ENCODE measurements around the gene MYO9B.

Gene MYO9B, protein sequence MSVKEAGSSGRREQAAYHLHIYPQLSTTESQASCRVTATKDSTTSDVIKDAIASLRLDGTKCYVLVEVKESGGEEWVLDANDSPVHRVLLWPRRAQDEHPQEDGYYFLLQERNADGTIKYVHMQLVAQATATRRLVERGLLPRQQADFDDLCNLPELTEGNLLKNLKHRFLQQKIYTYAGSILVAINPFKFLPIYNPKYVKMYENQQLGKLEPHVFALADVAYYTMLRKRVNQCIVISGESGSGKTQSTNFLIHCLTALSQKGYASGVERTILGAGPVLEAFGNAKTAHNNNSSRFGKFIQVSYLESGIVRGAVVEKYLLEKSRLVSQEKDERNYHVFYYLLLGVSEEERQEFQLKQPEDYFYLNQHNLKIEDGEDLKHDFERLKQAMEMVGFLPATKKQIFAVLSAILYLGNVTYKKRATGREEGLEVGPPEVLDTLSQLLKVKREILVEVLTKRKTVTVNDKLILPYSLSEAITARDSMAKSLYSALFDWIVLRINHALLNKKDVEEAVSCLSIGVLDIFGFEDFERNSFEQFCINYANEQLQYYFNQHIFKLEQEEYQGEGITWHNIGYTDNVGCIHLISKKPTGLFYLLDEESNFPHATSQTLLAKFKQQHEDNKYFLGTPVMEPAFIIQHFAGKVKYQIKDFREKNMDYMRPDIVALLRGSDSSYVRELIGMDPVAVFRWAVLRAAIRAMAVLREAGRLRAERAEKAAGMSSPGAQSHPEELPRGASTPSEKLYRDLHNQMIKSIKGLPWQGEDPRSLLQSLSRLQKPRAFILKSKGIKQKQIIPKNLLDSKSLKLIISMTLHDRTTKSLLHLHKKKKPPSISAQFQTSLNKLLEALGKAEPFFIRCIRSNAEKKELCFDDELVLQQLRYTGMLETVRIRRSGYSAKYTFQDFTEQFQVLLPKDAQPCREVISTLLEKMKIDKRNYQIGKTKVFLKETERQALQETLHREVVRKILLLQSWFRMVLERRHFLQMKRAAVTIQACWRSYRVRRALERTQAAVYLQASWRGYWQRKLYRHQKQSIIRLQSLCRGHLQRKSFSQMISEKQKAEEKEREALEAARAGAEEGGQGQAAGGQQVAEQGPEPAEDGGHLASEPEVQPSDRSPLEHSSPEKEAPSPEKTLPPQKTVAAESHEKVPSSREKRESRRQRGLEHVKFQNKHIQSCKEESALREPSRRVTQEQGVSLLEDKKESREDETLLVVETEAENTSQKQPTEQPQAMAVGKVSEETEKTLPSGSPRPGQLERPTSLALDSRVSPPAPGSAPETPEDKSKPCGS (N-terminal part only)

DNA sequence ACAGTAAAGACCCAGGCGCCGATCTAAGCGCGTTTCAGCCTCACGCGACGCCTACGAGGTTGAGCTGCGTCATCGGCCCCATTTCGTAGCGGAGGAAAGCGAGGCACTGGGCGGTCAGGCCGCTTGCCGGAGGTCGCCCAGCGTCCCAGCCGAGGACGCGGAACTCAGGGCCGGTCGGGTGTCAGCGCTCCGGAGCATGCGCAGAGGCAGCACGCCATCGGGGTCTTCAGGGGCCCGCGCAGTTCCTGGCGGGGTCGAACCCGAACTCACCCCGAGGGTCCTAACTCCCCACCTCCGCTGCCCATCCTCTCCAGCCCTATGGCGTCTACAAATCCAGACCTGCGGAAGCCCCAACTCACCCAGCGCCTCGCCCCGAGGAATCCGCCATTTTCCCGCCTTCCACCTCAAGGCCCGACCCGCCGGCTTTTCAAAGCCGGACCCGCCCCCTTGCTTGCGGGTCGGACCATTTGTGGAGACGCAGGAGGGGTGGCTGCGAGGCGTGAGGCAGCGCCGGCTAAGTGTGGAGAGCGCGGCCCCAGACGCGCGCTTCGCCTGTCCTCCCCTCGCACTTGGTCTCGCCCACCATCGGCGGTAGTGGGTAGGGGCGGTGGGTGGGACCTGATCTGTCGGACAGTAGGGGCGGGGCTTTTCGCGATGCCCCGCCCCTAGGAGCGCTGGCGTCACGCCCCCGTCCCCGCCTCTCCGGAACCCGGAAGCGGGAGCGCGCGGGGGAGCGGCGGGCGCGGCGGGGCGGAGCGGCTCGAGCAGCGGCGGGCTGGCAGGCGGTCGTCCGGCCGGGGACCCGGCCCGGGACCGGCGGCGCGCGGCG, at the start of gene MYO9B, which contains the start of gene HAUS8:
MYO9B (plus strand) TSS at position 743 of the 829 bp plus-strand sequence. CDS start 25,941 bp downstream, outside the sequence.
HAUS8 (minus strand) TSS at position 418 of the 829 bp plus-strand sequence; CDS start at position 388, 30 bp downstream.
- H3K4me1 Mint-ChIP-seq (ENCODE audit: low read depth) = peaks cover 64% of the 10 kb centered on the region
- H3K27me3 Mint-ChIP-seq = no peaks in the 10 kb centered on the region
- H3K9me3 Mint-ChIP-seq = no peaks in the 10 kb centered on the region
- peak within 1 kb of the TSS; percentile 99 for H3K27ac Mint-ChIP-seq
- peak within 1 kb of the TSS; percentile 95 for H3K4me3 Mint-ChIP-seq
- H3K36me3 Mint-ChIP-seq (ENCODE audit: low read depth) = peaks cover 31% of the 10 kb centered on the region

DNA sequence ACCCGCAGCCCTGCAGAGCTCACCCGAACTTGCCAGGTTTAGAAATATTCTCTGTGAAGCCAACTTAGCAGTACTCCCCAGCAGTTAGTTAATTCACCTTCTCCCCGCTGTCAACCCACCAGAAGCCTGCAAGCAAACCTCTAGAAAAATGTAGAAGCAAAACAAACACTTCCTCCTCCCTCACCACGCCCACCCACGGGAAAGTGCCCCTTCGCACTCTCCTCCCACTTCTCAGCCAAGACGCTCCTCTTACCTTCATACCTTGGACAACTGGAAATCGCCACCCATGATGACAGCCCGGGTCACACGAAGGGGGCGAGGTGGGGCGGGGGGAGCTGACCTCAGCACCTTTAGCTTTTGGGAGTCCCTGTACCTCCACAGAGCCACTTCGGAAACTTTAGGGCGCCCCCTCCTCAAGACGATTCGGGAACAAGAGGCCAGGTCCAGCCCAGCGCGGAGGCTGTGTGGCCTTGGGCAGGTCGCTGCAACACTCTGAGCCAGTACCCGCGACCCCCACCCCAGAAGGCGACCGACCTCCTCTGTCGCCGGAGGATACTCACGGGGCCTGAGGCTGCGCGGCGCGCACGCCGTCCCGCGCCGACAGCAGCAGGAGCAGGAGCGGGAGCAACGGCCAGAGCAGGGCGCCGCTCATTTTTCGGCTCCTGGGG, 49.5 kb upstream of the MYO9B start:
- peaks cover 11% of the 10 kb centered on the region for H3K4me1 Mint-ChIP-seq (ENCODE audit: low read depth)
- H3K4me3 Mint-ChIP-seq = peak overlapping the region; percentile 70
- H3K36me3 Mint-ChIP-seq (ENCODE audit: low read depth) = peaks cover 7% of the 10 kb centered on the region
- H3K27ac Mint-ChIP-seq = no peak overlapping the region
- peaks cover 10% of the 10 kb centered on the region for H3K9me3 Mint-ChIP-seq
- peaks cover 29% of the 10 kb centered on the region for H3K27me3 Mint-ChIP-seq

DNA sequence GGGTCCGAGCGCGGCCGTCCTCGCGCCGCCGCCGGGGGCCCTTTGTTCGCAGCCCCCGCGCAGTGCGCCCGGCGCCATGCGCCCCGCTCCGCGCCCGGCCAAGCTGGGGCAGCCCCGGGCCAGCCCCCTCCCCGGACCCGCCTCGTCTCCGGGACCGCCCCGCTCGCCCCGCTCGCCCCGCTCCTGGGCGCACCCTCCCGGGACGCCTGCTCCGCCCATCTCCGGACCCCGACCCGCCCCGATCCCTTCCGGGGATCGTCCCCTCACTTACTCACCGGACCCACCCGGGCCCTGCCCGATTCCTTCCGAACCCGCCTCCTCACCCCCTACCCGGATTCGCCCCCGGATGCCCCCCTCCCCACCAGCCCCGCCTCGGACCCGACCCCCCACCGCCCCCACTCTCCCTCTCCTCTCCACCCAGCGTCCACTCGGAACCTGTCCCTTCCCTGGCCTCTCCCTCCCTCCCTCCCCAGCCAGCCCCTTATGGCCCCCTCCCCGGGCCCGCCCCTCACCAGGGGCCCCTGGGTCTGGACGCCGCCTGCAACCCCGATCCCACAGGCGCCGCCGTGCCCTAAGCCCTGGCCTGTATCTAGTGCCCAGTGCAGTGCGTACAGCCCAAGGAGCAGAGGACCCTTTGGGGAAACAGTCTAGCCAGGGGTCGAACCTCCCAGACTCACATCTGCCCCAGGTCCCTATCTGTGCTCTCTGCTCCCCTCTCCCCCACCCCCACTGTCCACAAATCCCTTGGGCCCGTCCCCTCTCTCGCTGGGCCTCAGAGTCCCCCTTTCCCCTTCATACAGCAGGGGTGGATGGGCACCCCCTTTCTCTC, 48.7 kb upstream of the MYO9B start, which contains the start of gene CPAMD8:
CPAMD8 (minus strand) TSS at position 105 of the 829 bp plus-strand sequence. CDS start 168 bp downstream, outside the sequence.
- peaks cover 7% of the 10 kb centered on the region for H3K36me3 Mint-ChIP-seq (ENCODE audit: low read depth)
- H3K27me3 Mint-ChIP-seq = peaks cover 29% of the 10 kb centered on the region
- peak within 1 kb of the TSS; percentile 70 for H3K4me3 Mint-ChIP-seq
- no peak within 1 kb of the TSS for H3K27ac Mint-ChIP-seq
- peaks cover 10% of the 10 kb centered on the region for H3K9me3 Mint-ChIP-seq
- peaks cover 11% of the 10 kb centered on the region for H3K4me1 Mint-ChIP-seq (ENCODE audit: low read depth)

DNA sequence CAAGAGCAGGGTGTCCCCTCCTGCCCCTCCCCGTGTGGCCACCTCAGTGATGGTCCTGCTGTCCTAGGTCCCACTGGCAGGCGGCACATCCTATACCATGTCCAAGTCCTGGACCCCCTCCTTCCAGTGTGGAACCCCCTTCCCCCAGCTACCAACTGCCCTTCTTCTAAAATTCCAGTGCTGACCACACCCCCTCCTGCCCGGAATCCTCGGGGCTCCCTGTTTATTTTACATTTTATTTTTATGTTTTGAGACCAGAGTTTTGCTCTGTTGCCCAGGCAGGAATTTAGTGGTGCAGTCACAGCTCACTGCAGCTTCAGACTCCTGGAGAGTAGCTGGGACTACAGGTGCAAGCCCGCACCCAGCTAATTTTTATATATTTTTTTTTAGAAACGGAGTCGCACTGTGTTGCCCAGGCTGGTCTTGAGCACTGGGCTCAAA, 48.0 kb upstream of the MYO9B start:
- no peak overlapping the region for H3K27ac Mint-ChIP-seq
- peaks cover 29% of the 10 kb centered on the region for H3K27me3 Mint-ChIP-seq
- H3K4me1 Mint-ChIP-seq (ENCODE audit: low read depth) = peaks cover 11% of the 10 kb centered on the region
- H3K36me3 Mint-ChIP-seq (ENCODE audit: low read depth) = peaks cover 7% of the 10 kb centered on the region
- no peak overlapping the region for H3K4me3 Mint-ChIP-seq
- H3K9me3 Mint-ChIP-seq = peaks cover 10% of the 10 kb centered on the region

DNA sequence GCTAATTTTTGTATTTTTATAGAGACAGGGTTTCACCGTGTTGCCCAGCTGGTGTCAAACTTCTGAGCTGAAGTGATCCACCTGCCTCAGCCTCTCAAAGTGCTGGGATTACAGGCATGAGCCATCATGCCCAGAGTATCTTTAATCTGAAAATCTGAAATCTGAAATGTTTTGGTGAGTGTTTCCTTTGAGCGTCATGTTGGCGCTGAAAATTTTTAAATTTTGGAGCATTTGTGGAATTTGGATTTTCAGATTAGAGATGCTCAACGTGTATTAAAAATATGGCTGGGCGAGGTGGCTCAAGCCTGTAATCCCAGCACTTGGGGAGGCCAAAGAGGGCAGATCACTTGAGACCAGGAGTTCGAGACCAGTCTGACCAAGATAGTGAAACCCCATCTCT, 43.8 kb upstream of the MYO9B start:
- Mint-ChIP-seq H3K4me3 (no peak overlapping the region), H3K27me3 (peaks cover 23% of the 10 kb centered on the region), H3K36me3 (ENCODE audit: low read depth) (no peaks in the 10 kb centered on the region), H3K27ac (no peak overlapping the region), H3K9me3 (no peaks in the 10 kb centered on the region), H3K4me1 (ENCODE audit: low read depth) (peaks cover 4% of the 10 kb centered on the region)

DNA sequence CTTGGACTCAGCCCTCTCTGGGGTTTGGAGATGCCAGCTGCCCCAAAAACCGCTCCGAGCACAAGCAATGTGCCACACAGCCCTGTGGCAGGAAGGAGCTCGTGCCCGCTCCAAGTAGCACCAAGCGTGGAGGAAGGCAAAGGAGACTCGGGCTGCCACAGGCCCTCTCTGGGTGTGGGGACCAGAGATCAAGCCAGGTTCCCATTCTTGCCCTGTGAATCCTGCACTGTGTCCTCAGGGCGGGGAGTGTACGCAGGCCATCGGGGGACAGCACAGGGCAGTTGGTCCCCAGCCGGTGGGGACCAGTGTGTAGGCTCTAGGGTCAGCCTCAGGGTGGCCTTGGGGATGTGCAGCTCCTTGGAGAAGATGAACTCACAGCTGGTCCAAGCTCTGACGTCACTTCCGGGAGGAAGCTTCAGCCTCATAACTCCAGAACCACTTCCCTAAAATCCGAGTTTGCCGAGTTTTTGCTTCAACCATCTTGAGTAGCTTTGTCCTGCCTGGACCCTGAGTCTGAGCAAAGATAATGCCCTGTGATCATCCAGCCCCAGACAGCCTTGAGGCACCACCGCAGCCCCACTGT, 39.6 kb upstream of the MYO9B start:
- Mint-ChIP-seq H3K36me3 (ENCODE audit: low read depth) (no peaks in the 10 kb centered on the region), H3K4me1 (ENCODE audit: low read depth) (no peaks in the 10 kb centered on the region), H3K27me3 (peaks cover 11% of the 10 kb centered on the region), H3K4me3 (no peak overlapping the region), H3K9me3 (no peaks in the 10 kb centered on the region), H3K27ac (no peak overlapping the region)

DNA sequence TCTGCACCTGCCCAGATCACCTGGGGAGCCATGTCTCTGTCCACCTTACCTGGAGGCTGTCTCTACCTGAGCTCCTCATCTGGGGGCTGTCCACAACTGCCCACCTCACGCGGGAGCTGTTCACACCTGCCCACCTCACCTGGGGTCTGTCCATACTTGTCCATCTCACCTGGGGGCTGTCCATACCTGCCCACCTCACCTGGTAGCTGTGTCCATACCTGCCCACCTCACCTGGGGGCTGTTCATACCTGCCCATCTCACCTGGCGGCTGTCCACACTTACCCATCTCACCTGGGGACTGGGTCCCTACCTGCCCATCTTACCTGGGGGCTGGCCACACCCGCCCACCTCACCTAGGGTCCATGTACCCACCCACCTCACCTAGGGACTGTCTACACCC, 38.9 kb upstream of the MYO9B start:
- no peaks in the 10 kb centered on the region for H3K4me1 Mint-ChIP-seq (ENCODE audit: low read depth)
- peaks cover 12% of the 10 kb centered on the region for H3K27me3 Mint-ChIP-seq
- no peaks in the 10 kb centered on the region for H3K36me3 Mint-ChIP-seq (ENCODE audit: low read depth)
- H3K9me3 Mint-ChIP-seq = no peaks in the 10 kb centered on the region
- no peak overlapping the region for H3K27ac Mint-ChIP-seq
- no peak overlapping the region for H3K4me3 Mint-ChIP-seq

DNA sequence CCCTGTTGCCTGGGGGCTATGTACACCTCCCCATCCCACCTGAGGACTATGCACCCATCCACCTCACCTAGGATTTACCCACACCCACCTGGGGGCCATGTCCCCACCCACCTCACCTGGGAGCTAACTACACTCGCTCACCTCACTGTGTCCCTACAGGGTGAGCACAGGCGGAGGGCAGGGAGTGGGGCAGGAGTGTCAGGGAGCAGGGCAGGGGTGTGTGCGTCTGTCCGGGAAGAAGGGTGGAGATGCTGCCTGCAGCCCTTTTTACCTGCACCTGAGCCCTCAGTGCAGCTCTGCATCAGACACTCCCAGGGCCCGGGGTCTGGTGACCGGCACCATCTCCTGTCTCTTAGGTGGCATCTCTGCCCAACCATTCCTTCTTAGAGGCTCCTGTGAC, 38.4 kb upstream of the MYO9B start:
- Mint-ChIP-seq H3K27ac (no peak overlapping the region), H3K36me3 (ENCODE audit: low read depth) (no peaks in the 10 kb centered on the region), H3K27me3 (peaks cover 12% of the 10 kb centered on the region), H3K4me3 (no peak overlapping the region), H3K4me1 (ENCODE audit: low read depth) (no peaks in the 10 kb centered on the region), H3K9me3 (no peaks in the 10 kb centered on the region)

DNA sequence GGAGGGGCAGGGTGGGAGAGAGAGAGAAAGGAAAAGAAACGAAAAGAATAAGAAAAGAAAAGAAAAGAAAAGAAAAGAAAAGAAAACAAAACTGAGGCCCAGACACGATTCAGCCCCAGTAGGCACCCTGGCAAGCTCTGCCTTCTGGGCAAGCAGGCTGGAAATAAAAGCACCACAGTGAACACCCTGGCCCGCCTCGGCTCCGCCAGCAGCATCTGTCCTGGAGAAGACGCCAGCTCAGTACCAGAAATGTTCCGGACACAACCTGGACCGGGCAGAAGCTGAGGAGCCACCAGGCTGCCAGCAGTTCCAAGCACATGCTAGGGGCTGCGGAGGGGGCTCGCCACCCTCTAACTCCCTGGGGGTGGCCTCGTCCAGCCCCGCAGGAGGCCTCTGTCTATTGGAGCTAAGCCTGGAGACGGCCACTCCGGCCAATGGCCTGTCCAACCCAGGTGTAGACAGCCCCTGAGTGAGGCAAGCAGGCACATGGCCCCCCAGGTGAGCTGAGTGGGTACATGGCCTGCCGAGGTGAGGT, 37.5 kb upstream of the MYO9B start:
- Mint-ChIP-seq H3K27ac (no peak overlapping the region), H3K36me3 (ENCODE audit: low read depth) (no peaks in the 10 kb centered on the region), H3K4me3 (no peak overlapping the region)

DNA sequence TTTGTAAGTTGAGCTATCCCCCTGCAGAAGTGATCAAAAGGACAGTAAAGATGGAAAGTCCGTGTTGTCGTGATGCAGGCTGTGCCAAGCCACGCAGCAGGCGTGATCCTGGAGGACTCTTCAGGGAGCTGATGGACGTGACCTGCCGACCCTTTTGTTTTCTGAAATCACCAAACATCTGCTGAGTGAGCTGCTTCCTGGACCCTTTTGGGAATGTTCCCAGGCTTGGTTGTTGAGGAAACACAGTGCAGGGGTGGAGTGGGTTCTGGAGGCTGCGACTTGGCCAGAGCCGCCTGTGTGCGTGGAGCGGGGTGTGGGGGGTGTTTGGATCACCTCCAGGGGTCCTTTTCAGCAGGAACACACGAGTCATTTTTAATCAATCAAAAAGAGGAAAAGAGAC, 33.6 kb upstream of the MYO9B start:
- no peaks in the 10 kb centered on the region for H3K4me1 Mint-ChIP-seq (ENCODE audit: low read depth)
- no peak overlapping the region for H3K27ac Mint-ChIP-seq
- no peak overlapping the region for H3K4me3 Mint-ChIP-seq
- H3K36me3 Mint-ChIP-seq (ENCODE audit: low read depth) = no peaks in the 10 kb centered on the region
- peaks cover 5% of the 10 kb centered on the region for H3K27me3 Mint-ChIP-seq
- H3K9me3 Mint-ChIP-seq = no peaks in the 10 kb centered on the region

More for the DNA sequence above, 37.5 kb upstream of the MYO9B start:
- H3K27me3 Mint-ChIP-seq = peaks cover 12% of the 10 kb centered on the region
- H3K4me1 Mint-ChIP-seq (ENCODE audit: low read depth) = no peaks in the 10 kb centered on the region
- no peaks in the 10 kb centered on the region for H3K9me3 Mint-ChIP-seq

DNA sequence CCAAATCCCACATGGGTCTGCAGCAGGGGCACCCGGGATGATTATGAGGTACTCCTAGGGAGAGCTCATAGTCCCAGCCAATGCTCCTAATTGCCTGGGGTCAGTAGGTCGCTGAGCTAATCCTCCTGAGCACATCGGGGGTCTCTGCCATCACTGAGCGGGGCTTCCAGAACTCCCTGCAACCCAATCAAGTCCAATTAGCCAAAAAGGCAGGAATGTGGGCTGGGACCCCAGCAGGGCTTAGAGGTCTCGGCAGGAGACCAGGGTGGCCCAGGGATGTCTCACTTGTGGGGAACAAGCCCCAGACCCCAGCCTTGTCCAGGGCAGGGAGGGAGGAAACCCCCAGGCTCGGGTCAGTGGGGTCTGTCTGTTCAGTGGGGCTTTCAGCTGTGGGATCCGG, 31.8 kb upstream of the MYO9B start:
- no peak overlapping the region for H3K27ac Mint-ChIP-seq
- H3K9me3 Mint-ChIP-seq = no peaks in the 10 kb centered on the region
- H3K4me1 Mint-ChIP-seq (ENCODE audit: low read depth) = no peaks in the 10 kb centered on the region
- peaks cover 4% of the 10 kb centered on the region for H3K36me3 Mint-ChIP-seq (ENCODE audit: low read depth)
- H3K27me3 Mint-ChIP-seq = peaks cover 5% of the 10 kb centered on the region
- H3K4me3 Mint-ChIP-seq = no peak overlapping the region

DNA sequence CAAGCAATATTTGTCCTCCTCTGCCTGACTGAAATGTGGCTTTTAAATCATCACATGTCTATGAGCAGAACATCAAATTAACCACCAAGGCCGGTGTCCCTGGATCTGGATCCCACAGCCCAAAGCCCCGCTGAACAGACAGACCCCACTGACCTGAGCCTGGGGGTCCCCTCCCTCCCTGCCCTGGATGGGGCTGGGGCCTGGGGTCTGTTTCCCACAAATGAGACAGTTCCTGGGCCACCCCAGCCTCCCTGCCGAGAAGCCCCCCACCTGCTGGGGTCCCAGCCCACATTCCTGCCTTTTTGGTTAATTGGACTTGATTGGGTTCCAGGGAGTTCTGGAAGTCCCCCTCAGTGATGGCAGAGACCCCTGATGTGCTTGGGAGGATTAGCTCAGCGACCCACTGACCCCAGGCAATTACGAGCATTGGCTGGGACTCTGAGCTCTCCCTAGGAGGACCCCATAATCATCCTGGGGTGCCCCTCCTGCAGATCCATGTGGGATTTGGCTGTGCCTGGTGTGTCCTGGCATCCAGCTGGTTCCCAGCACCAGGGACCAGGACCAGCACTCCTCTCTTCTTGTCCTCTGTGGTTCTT, 29.6 kb upstream of the MYO9B start:
- H3K4me3 Mint-ChIP-seq = no peak overlapping the region
- no peaks in the 10 kb centered on the region for H3K9me3 Mint-ChIP-seq
- no peaks in the 10 kb centered on the region for H3K4me1 Mint-ChIP-seq (ENCODE audit: low read depth)
- no peaks in the 10 kb centered on the region for H3K27me3 Mint-ChIP-seq
- H3K36me3 Mint-ChIP-seq (ENCODE audit: low read depth) = peaks cover 17% of the 10 kb centered on the region
- no peak overlapping the region for H3K27ac Mint-ChIP-seq
